Muscle layer of duodenum (tissue), 2 donors: ENCODE results near the gene ISL1.
A peak's percentile ranks its signal among the peaks of the same experiment; 100 is the strongest.

Experiments used
- H3K27ac ChIP-seq: one replicate; pipeline ENCODE4 v1.7.0; 2013; ENCODE audit warnings: mild to moderate bottlenecking, low read length
- H3K27me3 ChIP-seq: one replicate; pipeline ENCODE4 v1.7.0; 2013; ENCODE audit warnings: low read depth, mild to moderate bottlenecking, control low read depth, low read length
- H3K36me3 ChIP-seq, 2 donors: one replicate each; pipeline ENCODE4 v1.7.0; 2013; ENCODE audit warnings: low read length in 2 of 2, control low read depth in 1 of 2, mild to moderate bottlenecking in 1 of 2; ENCODE audit not compliant: insufficient read depth in 2 of 2, control insufficient read depth in 1 of 2
- H3K4me1 ChIP-seq, 2 donors: one replicate each; pipeline ENCODE4 v1.7.0; 2013; ENCODE audit warnings: low read length in 2 of 2, mild to moderate bottlenecking in 2 of 2, control low read depth in 1 of 2, moderate library complexity in 1 of 2; ENCODE audit not compliant: insufficient read depth in 2 of 2, control insufficient read depth in 1 of 2
- H3K4me3 ChIP-seq, 2 donors: one replicate each; pipeline ENCODE4 v1.7.0; 2013; ENCODE audit warnings: low read length in 2 of 2, low read depth in 1 of 2, mild to moderate bottlenecking in 1 of 2
- H3K9me3 ChIP-seq, 2 donors: one replicate each; pipeline ENCODE4 v1.7.0; 2013; ENCODE audit warnings: low read length in 2 of 2, control low read depth in 1 of 2, mild to moderate bottlenecking in 1 of 2; ENCODE audit not compliant: control insufficient read depth in 1 of 2
- donor health status: healthy.

The ISL1 gene

GRCh38 chr5:51398875-51399642, 15.8 kb downstream of the ISL1 start:
- Histone ChIP-seq H3K4me3 (peak overlapping the region in 1 of 2 donors; percentile 37), H3K27ac (no peak overlapping the region), H3K4me1 (peaks cover 0 to 6% of the 10 kb centered on the region in 2 donors), H3K27me3 (peaks cover 24% of the 10 kb centered on the region), H3K36me3 (no peaks in the 10 kb centered on the region), H3K9me3 (no peaks in the 10 kb centered on the region)

- Histone ChIP-seq H3K36me3 (no peaks in the 10 kb centered on the region), H3K9me3 (no peaks in the 10 kb centered on the region), H3K4me1 (peaks cover 0 to 6% of the 10 kb centered on the region in 2 donors), H3K27ac (no peak overlapping the region), H3K27me3 (peaks cover 24% of the 10 kb centered on the region), H3K4me3 (peak overlapping the region in 1 of 2 donors; percentile 37)
These were observed 16.4 kb downstream of the ISL1 start for GRCh38 chr5:51399643-51400006.

GRCh38 chr5:51404255-51404654, 21.0 kb downstream of the ISL1 start:
- no peaks in the 10 kb centered on the region for H3K36me3 ChIP-seq
- no peak overlapping the region for H3K27ac ChIP-seq
- no peak overlapping the region for H3K4me3 ChIP-seq
- peaks cover 6% of the 10 kb centered on the region for H3K27me3 ChIP-seq
- H3K4me1 ChIP-seq: peaks cover 0 to 3% of the 10 kb centered on the region in 2 donors
- H3K9me3 ChIP-seq: no peaks in the 10 kb centered on the region

GRCh38 chr5:51411921-51412325, 28.7 kb downstream of the ISL1 start:
- Histone ChIP-seq H3K4me3 (no peak overlapping the region), H3K4me1 (no peaks in the 10 kb centered on the region), H3K27me3 (no peaks in the 10 kb centered on the region), H3K9me3 (no peaks in the 10 kb centered on the region), H3K27ac (no peak overlapping the region), H3K36me3 (no peaks in the 10 kb centered on the region)

- no peaks in the 10 kb centered on the region for H3K27me3 ChIP-seq
- no peak overlapping the region for H3K4me3 ChIP-seq
- H3K27ac ChIP-seq: no peak overlapping the region
- no peaks in the 10 kb centered on the region for H3K9me3 ChIP-seq
- H3K36me3 ChIP-seq: no peaks in the 10 kb centered on the region
- no peaks in the 10 kb centered on the region for H3K4me1 ChIP-seq
These were observed 31.3 kb downstream of the ISL1 start for GRCh38 chr5:51414516-51414915.

GRCh38 chr5:51416149-51416548, 32.9 kb downstream of the ISL1 start:
- Histone ChIP-seq H3K36me3 (no peaks in the 10 kb centered on the region), H3K27me3 (no peaks in the 10 kb centered on the region), H3K27ac (no peak overlapping the region), H3K4me3 (no peak overlapping the region), H3K9me3 (no peaks in the 10 kb centered on the region), H3K4me1 (no peaks in the 10 kb centered on the region)

- no peaks in the 10 kb centered on the region for H3K27me3 ChIP-seq
- H3K9me3 ChIP-seq: no peaks in the 10 kb centered on the region
- no peaks in the 10 kb centered on the region for H3K36me3 ChIP-seq
- no peaks in the 10 kb centered on the region for H3K4me1 ChIP-seq
- H3K4me3 ChIP-seq: no peak overlapping the region
- no peak overlapping the region for H3K27ac ChIP-seq
These were observed 49.9 kb downstream of the ISL1 start for GRCh38 chr5:51433052-51433710.

- no peak overlapping the region for H3K27ac ChIP-seq
- H3K4me1 ChIP-seq: no peaks in the 10 kb centered on the region
- no peaks in the 10 kb centered on the region for H3K36me3 ChIP-seq
- H3K4me3 ChIP-seq: no peak overlapping the region
- H3K27me3 ChIP-seq: no peaks in the 10 kb centered on the region
- no peaks in the 10 kb centered on the region for H3K9me3 ChIP-seq
These were observed 56.0 kb downstream of the ISL1 start for GRCh38 chr5:51439232-51439631.
